DOHH2 (cell line): ENCODE results near the gene FECH.

Experiments
- H3F3A ChIP-seq: fragments of 200-600 bp; sonication (generic), shearing (Covaris generic); 2 replicates; pipeline ENCODE4 v1.6.0; 2016; ENCODE audit warnings: antibody characterized with exemption, mild to moderate bottlenecking; ENCODE audit not compliant: control insufficient read depth, insufficient read depth
- H3K27ac ChIP-seq: fragments of 200-600 bp; sonication (generic); 2 replicates; pipeline ENCODE4 v1.5.1; 2014; ENCODE audit warnings: low read depth, mild to moderate bottlenecking, low read length, moderate library complexity
- H3K27me3 ChIP-seq: fragments of 200-600 bp; sonication (generic); 2 replicates; pipeline ENCODE4 v1.6.1; 2014; ENCODE audit warnings: mild to moderate bottlenecking, low read length, mixed read lengths; ENCODE audit not compliant: control insufficient read depth
- H3K36me3 ChIP-seq: fragments of 200-600 bp; sonication (generic); 2 replicates; pipeline ENCODE4 v1.6.1; 2014; ENCODE audit warnings: mild to moderate bottlenecking, low read length, moderate library complexity, mixed read lengths; ENCODE audit not compliant: control insufficient read depth
- H3K4me1 ChIP-seq: fragments of 200-600 bp; sonication (generic); 2 replicates; pipeline ENCODE4 v1.6.1; 2014; ENCODE audit warnings: mild to moderate bottlenecking, low read length, mixed read lengths; ENCODE audit not compliant: control insufficient read depth
- H3K4me2 ChIP-seq: fragments of 200-600 bp; sonication (generic); 2 replicates; pipeline ENCODE4 v1.6.0; 2014; ENCODE audit warnings: mild to moderate bottlenecking, low read length, moderate library complexity
- H3K4me3 ChIP-seq: fragments of 200-600 bp; sonication (generic); 2 replicates; pipeline ENCODE4 v1.5.1; 2014; ENCODE audit warnings: mild to moderate bottlenecking, low read length, mixed read lengths
- H3K79me2 ChIP-seq: fragments of 200-600 bp; sonication (generic); 2 replicates; pipeline ENCODE4 v1.6.1; 2014; ENCODE audit warnings: mild to moderate bottlenecking, low read length, mixed read lengths; ENCODE audit not compliant: control insufficient read depth
- H3K9me2 ChIP-seq: fragments of 200-600 bp; sonication (generic); replicated peaks from 2 replicates; pipeline ENCODE4 v1.6.1; 2014; ENCODE audit warnings: mild to moderate bottlenecking, low read length, mixed read lengths; ENCODE audit not compliant: control insufficient read depth
- H3K9me3 ChIP-seq: fragments of 200-600 bp; sonication (generic); 2 replicates; pipeline ENCODE4 v1.6.1; 2014; ENCODE audit warnings: antibody characterized with exemption, low read length, mixed read lengths; ENCODE audit not compliant: control insufficient read depth, insufficient read depth
- H4K20me1 ChIP-seq: fragments of 200-600 bp; sonication (generic); 2 replicates; pipeline ENCODE4 v1.6.0; 2014; ENCODE audit warnings: low read depth, mild to moderate bottlenecking, antibody characterized with exemption, low read length, moderate library complexity; ENCODE audit not compliant: control insufficient read depth, insufficient read depth
- EZH2phosphoT487 ChIP-seq: fragments of 200-600 bp; sonication (generic); IDR thresholded peaks from 2 replicates; pipeline ENCODE4 v1.6.1; 2017; ENCODE audit warnings: borderline replicate concordance, mild to moderate bottlenecking, antibody characterized with exemption, low read length, moderate library complexity, mixed read lengths
- TF ChIP-seq, protein P1 (sequence below): fragments of 200-600 bp; sonication (generic); IDR thresholded peaks from one replicate; pipeline ENCODE4 v1.5.1; 2014; ENCODE audit warnings: antibody characterized with exemption, mild to moderate bottlenecking, low read depth, low read length; ENCODE audit not compliant: poor library complexity, severe bottlenecking

FECH gene

DNA sequence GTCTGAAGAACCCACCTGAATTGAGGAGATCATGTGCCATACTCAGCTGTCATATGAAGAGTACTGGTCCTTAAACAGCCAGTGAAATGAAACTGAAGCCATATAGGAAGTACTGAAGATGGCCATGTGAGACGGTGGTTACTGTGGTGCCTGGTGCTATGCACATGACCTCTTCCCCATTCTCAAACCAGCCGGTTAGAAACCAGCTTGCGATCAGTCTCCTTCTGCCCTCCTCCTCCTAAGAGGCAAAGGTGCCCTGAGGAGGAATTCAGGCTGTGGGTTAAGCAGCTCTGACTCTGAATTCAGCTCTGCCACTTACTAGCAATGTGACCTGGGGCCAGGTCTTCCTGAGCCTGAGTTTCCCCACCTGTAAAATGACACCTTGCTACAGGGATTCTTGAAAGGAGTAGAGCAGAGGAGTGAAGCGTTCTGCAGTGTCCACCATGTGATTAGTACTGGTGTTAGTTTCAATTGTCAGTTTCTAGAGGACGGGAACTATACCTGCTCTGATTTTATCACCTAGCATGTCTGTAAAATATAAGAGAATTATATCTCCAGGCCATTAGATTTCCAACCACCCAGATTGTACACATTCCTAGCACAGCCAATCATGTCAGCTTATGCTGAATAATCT is 5.1 kb downstream of the FECH start:
- TF ChIP-seq EZH2phosphoT487, result no peak
- TF ChIP-seq, protein P1, sequence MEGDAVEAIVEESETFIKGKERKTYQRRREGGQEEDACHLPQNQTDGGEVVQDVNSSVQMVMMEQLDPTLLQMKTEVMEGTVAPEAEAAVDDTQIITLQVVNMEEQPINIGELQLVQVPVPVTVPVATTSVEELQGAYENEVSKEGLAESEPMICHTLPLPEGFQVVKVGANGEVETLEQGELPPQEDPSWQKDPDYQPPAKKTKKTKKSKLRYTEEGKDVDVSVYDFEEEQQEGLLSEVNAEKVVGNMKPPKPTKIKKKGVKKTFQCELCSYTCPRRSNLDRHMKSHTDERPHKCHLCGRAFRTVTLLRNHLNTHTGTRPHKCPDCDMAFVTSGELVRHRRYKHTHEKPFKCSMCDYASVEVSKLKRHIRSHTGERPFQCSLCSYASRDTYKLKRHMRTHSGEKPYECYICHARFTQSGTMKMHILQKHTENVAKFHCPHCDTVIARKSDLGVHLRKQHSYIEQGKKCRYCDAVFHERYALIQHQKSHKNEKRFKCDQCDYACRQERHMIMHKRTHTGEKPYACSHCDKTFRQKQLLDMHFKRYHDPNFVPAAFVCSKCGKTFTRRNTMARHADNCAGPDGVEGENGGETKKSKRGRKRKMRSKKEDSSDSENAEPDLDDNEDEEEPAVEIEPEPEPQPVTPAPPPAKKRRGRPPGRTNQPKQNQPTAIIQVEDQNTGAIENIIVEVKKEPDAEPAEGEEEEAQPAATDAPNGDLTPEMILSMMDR, result no peak
- no peak overlapping the region for H3K27ac ChIP-seq

DNA sequence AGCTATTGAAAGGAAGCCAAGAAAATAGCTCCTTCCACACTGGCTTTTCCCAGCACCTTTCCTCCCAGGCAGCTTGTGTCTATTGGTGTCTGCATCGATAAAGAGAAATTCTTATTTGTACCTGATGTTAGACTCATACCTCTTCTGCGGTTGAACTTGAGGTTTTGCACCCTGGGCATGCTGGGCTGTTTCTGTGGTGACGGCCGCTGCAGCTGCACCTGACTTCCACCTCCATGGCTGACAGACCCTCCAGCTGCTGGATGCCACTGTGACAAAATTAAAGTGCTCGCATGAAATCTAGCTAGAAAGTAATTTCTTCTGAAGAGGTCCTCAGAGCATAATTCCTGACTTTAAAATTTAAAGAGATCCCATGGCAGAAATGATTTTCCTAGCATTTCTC is 6.6 kb downstream of the FECH start:
- Histone ChIP-seq H3K4me1 (no peaks in the 10 kb centered on the region), H3K79me2 (no peaks in the 10 kb centered on the region), H3K27ac (no peak overlapping the region), H3K27me3 (no peaks in the 10 kb centered on the region), H3K4me3 (no peak overlapping the region), H3F3A (no peaks in the 10 kb centered on the region), H3K9me3 (no peaks in the 10 kb centered on the region), H3K4me2 (no peak overlapping the region), H3K36me3 (no peaks in the 10 kb centered on the region), H3K9me2 (no peaks in the 10 kb centered on the region), H4K20me1 (no peaks in the 10 kb centered on the region)
- TF ChIP-seq, protein P1, result no peak
- TF ChIP-seq EZH2phosphoT487, result no peak

More for the DNA sequence above, 5.1 kb downstream of the FECH start:
- H3K4me2 ChIP-seq, result no peak overlapping the region
- no peaks in the 10 kb centered on the region for H4K20me1 ChIP-seq
- H3K4me3 ChIP-seq, result no peak overlapping the region
- no peaks in the 10 kb centered on the region for H3K9me2 ChIP-seq
- H3F3A ChIP-seq, result no peaks in the 10 kb centered on the region
- H3K27me3 ChIP-seq, result no peaks in the 10 kb centered on the region
- H3K79me2 ChIP-seq, result no peaks in the 10 kb centered on the region
- no peaks in the 10 kb centered on the region for H3K36me3 ChIP-seq
- H3K9me3 ChIP-seq, result no peaks in the 10 kb centered on the region
- peaks cover 8% of the 10 kb centered on the region for H3K4me1 ChIP-seq

DNA sequence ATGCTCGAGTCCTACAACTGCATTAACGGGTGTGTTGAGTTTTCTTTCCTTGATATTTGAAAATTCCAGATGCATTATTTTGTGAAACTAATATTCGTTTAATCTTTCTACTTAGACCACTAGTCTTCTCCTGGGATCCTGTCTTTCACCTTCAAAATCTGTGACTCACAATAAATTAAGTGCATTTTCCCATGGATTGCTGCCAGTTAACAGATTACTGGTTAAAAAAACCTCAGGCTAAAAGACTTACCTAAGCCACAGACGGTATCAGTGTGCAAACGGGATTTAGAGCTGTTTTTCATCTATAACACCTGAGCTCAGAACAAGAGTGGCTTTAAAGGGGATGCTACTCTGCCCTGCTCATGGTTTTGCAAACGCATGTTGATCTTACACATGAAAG is 10.2 kb downstream of the FECH start:
- Histone ChIP-seq H3F3A (no peaks in the 10 kb centered on the region), H3K27me3 (no peaks in the 10 kb centered on the region), H3K4me1 (no peaks in the 10 kb centered on the region), H3K4me2 (no peak overlapping the region), H4K20me1 (no peaks in the 10 kb centered on the region), H3K9me3 (no peaks in the 10 kb centered on the region), H3K27ac (no peak overlapping the region), H3K36me3 (no peaks in the 10 kb centered on the region), H3K9me2 (no peaks in the 10 kb centered on the region), H3K79me2 (no peaks in the 10 kb centered on the region), H3K4me3 (no peak overlapping the region)
- TF ChIP-seq EZH2phosphoT487, result no peak
- TF ChIP-seq, protein P1, result no peak
